Smooth muscle cell of the coronary artery (primary cell): ENCODE results near the gene SESTD1. TPM values are rescaled to one million over a fixed set of nuclear protein-coding genes. Genes with fewer than 3 reads are reported as not detected.

Experiments used
- total RNA-seq: library from RNA; depleted of rRNA; stranded (reverse); fragments of >200 nt; gene quantifications from 2 replicates; pipeline ENCODE4 v1.2.3, GENCODE V29; 2014; ENCODE audit warnings: low replicate concordance

SESTD1 gene
- 36.3 and 38.0 TPM in 2 replicates for total RNA-seq

GRCh38 chr2:179264368-179265081 is at the start of gene SESTD1:
SESTD1 (minus strand) TSS chr2:179264832; CDS start chr2:179191841, 72,991 bp downstream.

Other genes starting within 250 kb of the SESTD1 start
- gene CCDC141, start 214.7 kb downstream of the SESTD1 start, total RNA-seq, result under 0.01 and 0.15 TPM in 2 replicates